NT2/D1 (cell line): ENCODE data around the gene MZF1.

Experiments used
- DNase-seq: peaks from one replicate; pipeline ENCODE4 v3.0.0-alpha.2; 2011; ENCODE audit warnings: low read depth, low spot score
- H3K27me3 ChIP-seq: 2 replicates; pipeline ENCODE4 v1.6.0; 2011; ENCODE audit warnings: mild to moderate bottlenecking; ENCODE audit not compliant: insufficient read length, insufficient read depth
- H3K36me3 ChIP-seq: 2 replicates; pipeline ENCODE4 v1.6.1; 2011; ENCODE audit warnings: mild to moderate bottlenecking, low read length, mixed read lengths; ENCODE audit not compliant: insufficient read depth, insufficient read length
- H3K4me1 ChIP-seq: 2 replicates; pipeline ENCODE4 v1.5.1; 2011; ENCODE audit not compliant: insufficient read depth, insufficient read length
- H3K4me3 ChIP-seq: 2 replicates; pipeline ENCODE4 v1.5.1; 2011; ENCODE audit warnings: low read depth; ENCODE audit not compliant: insufficient read length
- H3K9ac ChIP-seq: 2 replicates; pipeline ENCODE4 v1.6.0; 2011; ENCODE audit warnings: low read depth; ENCODE audit not compliant: insufficient read length
- H3K9me3 ChIP-seq: 2 replicates; pipeline ENCODE4 v1.5.1; 2011; ENCODE audit warnings: mild to moderate bottlenecking, low read length; ENCODE audit not compliant: insufficient read depth
- SUZ12 ChIP-seq: IDR thresholded peaks from 2 replicates; pipeline ENCODE4 v1.6.1; 2011; ENCODE audit not compliant: insufficient read length, insufficient read depth; ENCODE audit errors: extremely low read depth
- YY1 ChIP-seq: IDR thresholded peaks from 2 replicates; pipeline ENCODE4 v1.6.1; 2011; ENCODE audit not compliant: insufficient read length, insufficient read depth
- ZNF274 ChIP-seq: IDR thresholded peaks from 2 replicates; pipeline ENCODE4 v1.6.1; 2011; ENCODE audit warnings: mild to moderate bottlenecking, low read depth, low read length

MZF1 gene

GRCh38 chr19:58536852-58537798, 36.0 kb downstream of the MZF1 start:
- no peaks in the 10 kb centered on the region for H3K9me3 ChIP-seq
- H3K9ac ChIP-seq = no peak overlapping the region
- no peaks in the 10 kb centered on the region for H3K36me3 ChIP-seq
- H3K27me3 ChIP-seq = peaks cover 20% of the 10 kb centered on the region
- H3K4me1 ChIP-seq = no peaks in the 10 kb centered on the region
- no peak for DNase-seq
- TF ChIP-seq ZNF274 (no peak), YY1 (no peak), SUZ12 (no peak)
- H3K4me3 ChIP-seq = no peak overlapping the region

DNA sequence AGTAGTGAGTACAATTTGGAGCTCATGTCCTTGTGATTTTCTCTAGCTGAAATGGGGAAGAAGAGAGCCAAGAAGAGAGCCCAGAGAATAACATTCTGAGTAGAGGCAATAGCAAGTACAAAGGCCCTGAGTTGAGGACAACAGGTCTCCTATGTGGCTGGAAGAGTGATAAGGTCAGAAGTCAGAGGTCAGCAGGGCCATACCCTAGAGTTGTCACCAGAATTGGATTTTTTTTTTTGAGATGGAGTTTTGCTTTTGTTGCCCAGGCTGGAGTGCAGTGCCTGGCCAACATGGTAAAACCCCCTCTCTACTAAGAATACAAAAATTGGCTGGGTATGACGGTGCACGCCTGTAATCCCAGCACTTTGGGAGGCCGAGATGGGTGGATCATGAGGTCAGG, 37.3 kb downstream of the MZF1 start:
- no peaks in the 10 kb centered on the region for H3K36me3 ChIP-seq
- H3K27me3 ChIP-seq = peaks cover 14% of the 10 kb centered on the region
- H3K9ac ChIP-seq = no peak overlapping the region
- TF ChIP-seq YY1 (no peak), SUZ12 (no peak), ZNF274 (no peak)
- no peak for DNase-seq
- H3K4me3 ChIP-seq = no peak overlapping the region
- no peaks in the 10 kb centered on the region for H3K4me1 ChIP-seq
- H3K9me3 ChIP-seq = no peaks in the 10 kb centered on the region

GRCh38 chr19:58531034-58531840, 41.9 kb downstream of the MZF1 start:
- Histone ChIP-seq H3K4me1 (no peaks in the 10 kb centered on the region), H3K27me3 (no peaks in the 10 kb centered on the region), H3K4me3 (no peak overlapping the region), H3K36me3 (no peaks in the 10 kb centered on the region), H3K9ac (no peak overlapping the region), H3K9me3 (no peaks in the 10 kb centered on the region)
- TF ChIP-seq ZNF274 (no peak), YY1 (no peak), SUZ12 (no peak)
- no peak for DNase-seq

DNA sequence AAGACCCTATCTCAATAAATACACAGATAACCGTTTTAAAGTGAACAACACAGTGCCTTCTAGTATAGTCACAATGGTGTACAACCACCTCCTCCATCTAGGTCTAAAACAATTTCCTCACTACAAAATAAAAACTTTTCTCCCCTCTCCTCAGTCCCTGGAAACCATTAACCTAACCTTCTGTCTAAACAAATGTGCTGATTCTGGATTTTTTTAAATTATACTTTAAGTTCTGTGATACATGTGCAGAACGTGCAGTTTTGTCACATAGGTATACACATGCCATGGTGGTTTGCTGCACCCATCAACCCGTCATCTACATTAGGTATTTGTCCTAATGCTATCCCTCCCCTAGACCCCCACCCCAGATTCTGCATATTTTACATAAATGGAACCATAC, 43.7 kb downstream of the MZF1 start:
- Histone ChIP-seq H3K9me3 (no peaks in the 10 kb centered on the region), H3K27me3 (no peaks in the 10 kb centered on the region), H3K9ac (no peak overlapping the region), H3K4me3 (no peak overlapping the region), H3K4me1 (no peaks in the 10 kb centered on the region), H3K36me3 (no peaks in the 10 kb centered on the region)
- no peak for TF ChIP-seq ZNF274
- no peak for TF ChIP-seq SUZ12
- no peak for TF ChIP-seq YY1
- no peak for DNase-seq

GRCh38 chr19:58522709-58523108, 50.4 kb downstream of the MZF1 start:
- Histone ChIP-seq H3K9ac (no peak overlapping the region), H3K36me3 (peaks cover under 1% of the 10 kb centered on the region), H3K9me3 (no peaks in the 10 kb centered on the region), H3K4me3 (no peak overlapping the region), H3K4me1 (peaks cover 3% of the 10 kb centered on the region), H3K27me3 (no peaks in the 10 kb centered on the region)
- DNase-seq = no peak
- no peak for TF ChIP-seq YY1
- TF ChIP-seq ZNF274 = no peak
- no peak for TF ChIP-seq SUZ12

DNA sequence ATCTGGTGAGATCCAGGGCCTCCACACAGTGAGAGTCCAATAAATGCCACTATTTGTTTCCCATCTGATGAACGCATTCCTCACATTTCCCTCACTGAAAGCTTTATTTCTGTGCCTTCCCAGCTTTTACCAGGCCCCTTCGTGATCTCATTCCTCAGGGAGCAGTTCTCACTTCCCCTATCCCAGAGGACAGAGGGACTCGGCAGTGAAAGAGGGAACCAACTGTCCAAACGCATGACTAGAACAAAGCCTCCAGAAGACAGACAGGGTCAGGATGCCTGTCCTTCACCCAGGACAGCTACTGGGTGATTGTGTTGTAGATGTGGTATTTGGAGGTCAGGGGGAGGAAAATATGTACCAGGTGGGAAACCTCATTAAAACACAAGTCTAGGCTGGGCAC, 51.5 kb downstream of the MZF1 start:
- H3K9me3 ChIP-seq = no peaks in the 10 kb centered on the region
- TF ChIP-seq ZNF274 (no peak), YY1 (no peak), SUZ12 (no peak)
- H3K36me3 ChIP-seq = peaks cover 10% of the 10 kb centered on the region
- H3K4me3 ChIP-seq = peak overlapping the region; percentile 8
- peaks cover 10% of the 10 kb centered on the region for H3K4me1 ChIP-seq
- no peak for DNase-seq
- H3K27me3 ChIP-seq = no peaks in the 10 kb centered on the region
- H3K9ac ChIP-seq = peak overlapping the region; percentile 56

- Histone ChIP-seq H3K4me3 (peak overlapping the region; percentile 59), H3K9ac (peak overlapping the region; percentile 79), H3K4me1 (peaks cover 14% of the 10 kb centered on the region), H3K27me3 (no peaks in the 10 kb centered on the region), H3K36me3 (peaks cover 14% of the 10 kb centered on the region), H3K9me3 (no peaks in the 10 kb centered on the region)
- DNase-seq = no peak
- TF ChIP-seq YY1 (no peak), ZNF274 (no peak), SUZ12 (no peak)
These were observed 52.9 kb downstream of the MZF1 start for GRCh38 chr19:58520257-58520599.
